GM19438 (cell line): ENCODE data around the gene ARPP21.
"Not testable (repeated sequence)": the region's sequence is repeated elsewhere in the genome, so short reads cannot be mapped to it uniquely, and the experiment has no call there.

Source experiments
- ATAC-seq: cut with Tn5 transposase; IDR thresholded peaks from one replicate; pipeline ENCODE4 v1.9.1; 2021; ENCODE audit warnings: low read depth; ENCODE audit not compliant: unreplicated experiment

Gene ARPP21

GRCh38 chr3:35639254-35640186 is at the start of gene ARPP21:
Gene ARPP21 (plus strand): TSS chr3:35639525. CDS start chr3:35681752, 42,227 bp downstream.
- no peak for ATAC-seq

- no peak for ATAC-seq
Observed at GRCh38 chr3:35592589-35593295, 46.6 kb upstream of the ARPP21 start.

- no peak for ATAC-seq
Observed at GRCh38 chr3:35594739-35595138, 44.6 kb upstream of the ARPP21 start.

GRCh38 chr3:35596335-35596995 is 42.9 kb upstream of the ARPP21 start:
- no peak for ATAC-seq

GRCh38 chr3:35597490-35597889 is 41.8 kb upstream of the ARPP21 start:
- no peak for ATAC-seq

- no peak for ATAC-seq
Observed at GRCh38 chr3:35598804-35599203, 40.5 kb upstream of the ARPP21 start.

- no peak for ATAC-seq
Observed at GRCh38 chr3:35601959-35602358, 37.4 kb upstream of the ARPP21 start.

GRCh38 chr3:35602395-35602936 is 36.9 kb upstream of the ARPP21 start:
- no peak for ATAC-seq

- ATAC-seq: no peak
Observed at GRCh38 chr3:35616346-35616745, 23.0 kb upstream of the ARPP21 start.

GRCh38 chr3:35617370-35617769 is 22.0 kb upstream of the ARPP21 start:
- ATAC-seq: no peak

GRCh38 chr3:35620238-35620637 is 19.1 kb upstream of the ARPP21 start:
- ATAC-seq: not testable (repeated sequence)

GRCh38 chr3:35624698-35625097 is 14.6 kb upstream of the ARPP21 start:
- ATAC-seq: no peak

- no peak for ATAC-seq
Observed at GRCh38 chr3:35633332-35634124, 5.8 kb upstream of the ARPP21 start.

GRCh38 chr3:35635407-35635806 is 3.9 kb upstream of the ARPP21 start:
- ATAC-seq: no peak

GRCh38 chr3:35635926-35636683 is 3.2 kb upstream of the ARPP21 start:
- ATAC-seq: no peak

- no peak for ATAC-seq
Observed at GRCh38 chr3:35638251-35638979, 910 bp upstream of the ARPP21 start.

- ATAC-seq: no peak
Observed at GRCh38 chr3:35638980-35639253, 408 bp upstream of the ARPP21 start.

GRCh38 chr3:35640190-35641165 is 1.2 kb downstream of the ARPP21 start:
- no peak for ATAC-seq
